NB4 (cell line): ENCODE results near the gene SLC24A5.

ENCODE experiments used
- DNase-seq: peaks from one replicate; pipeline ENCODE4 v3.0.0; 2010; ENCODE audit warnings: low read depth
- H3K4me3 ChIP-seq: one replicate; pipeline ENCODE4 v1.5.1; 2011; ENCODE audit warnings: mild to moderate bottlenecking, low read depth, low read length, moderate library complexity
- CTCF ChIP-seq: IDR thresholded peaks from one replicate; pipeline ENCODE4 v1.5.1; 2012; ENCODE audit warnings: low read depth, low read length
- MAX ChIP-seq: IDR thresholded peaks from 2 replicates; pipeline ENCODE4 v1.6.1; 2011; ENCODE audit warnings: low read depth, low read length
- MYC ChIP-seq: IDR thresholded peaks from 2 replicates; pipeline ENCODE4 v1.6.1; 2011; ENCODE audit warnings: low read depth, low read length
- POLR2A ChIP-seq: IDR thresholded peaks from 2 replicates; pipeline ENCODE4 v1.6.1; 2011; ENCODE audit warnings: mild to moderate bottlenecking; ENCODE audit not compliant: insufficient read length; ENCODE audit errors: extremely low read depth

The SLC24A5 gene

DNA sequence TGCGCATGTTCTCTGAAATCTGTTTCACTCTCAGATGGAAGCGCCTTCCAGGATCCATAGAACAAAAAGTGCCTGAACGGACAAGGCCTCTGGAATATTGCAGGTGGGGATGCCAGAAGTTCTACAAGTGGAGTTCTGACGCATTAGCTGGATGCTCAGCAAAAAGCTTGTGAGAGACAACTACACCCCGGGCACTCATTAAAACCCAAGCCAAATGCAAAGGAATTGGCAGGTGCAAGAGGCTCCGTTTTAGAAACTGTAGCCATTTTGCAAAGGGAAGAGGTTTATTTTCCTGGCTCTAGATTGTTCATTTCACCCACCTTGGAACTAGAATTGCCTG is 35.2 kb upstream of the SLC24A5 start:
- H3K4me3 ChIP-seq, result no peak overlapping the region
- TF ChIP-seq POLR2A, result no peak
- no peak for TF ChIP-seq CTCF
- DNase-seq, result no peak

- TF ChIP-seq MAX (no peak), POLR2A (no peak), MYC (no peak), CTCF (no peak)
These were observed 34.7 kb upstream of the SLC24A5 start for GRCh38 chr15:48086133-48086532.

GRCh38 chr15:48086576-48086975 is 34.2 kb upstream of the SLC24A5 start:
- H3K4me3 ChIP-seq, result no peak overlapping the region
- no peak for DNase-seq
- TF ChIP-seq MAX, result no peak
- TF ChIP-seq POLR2A, result no peak
- TF ChIP-seq CTCF, result no peak
- no peak for TF ChIP-seq MYC

More at GRCh38 chr15:48086133-48086532, 34.7 kb upstream of the SLC24A5 start:
- no peak for DNase-seq
- H3K4me3 ChIP-seq, result no peak overlapping the region

DNA sequence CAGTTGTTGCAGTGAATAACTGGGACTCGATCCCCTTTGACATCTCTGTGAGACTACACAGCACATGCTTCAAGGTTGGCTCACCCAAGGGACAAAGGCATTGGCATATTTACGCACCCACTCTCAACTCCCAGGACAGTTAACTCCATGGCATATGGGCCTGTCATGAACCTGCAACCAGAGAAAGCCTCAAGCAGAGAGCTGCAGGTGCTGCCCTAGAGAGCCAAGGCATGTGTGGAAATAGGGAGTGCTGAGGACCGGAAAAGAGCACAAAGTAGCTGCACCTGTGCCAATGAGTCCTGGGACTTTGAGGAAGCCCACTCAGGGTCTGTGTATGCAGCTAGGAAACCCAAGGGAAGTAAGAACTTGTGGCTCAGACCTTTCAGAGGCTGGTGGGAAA is 32.9 kb upstream of the SLC24A5 start:
- DNase-seq, result no peak
- no peak overlapping the region for H3K4me3 ChIP-seq
- TF ChIP-seq MAX (no peak), POLR2A (no peak), MYC (no peak), CTCF (no peak)

- TF ChIP-seq CTCF, result no peak
- no peak for TF ChIP-seq MYC
- TF ChIP-seq POLR2A, result no peak
- TF ChIP-seq MAX, result no peak
- DNase-seq, result no peak
- H3K4me3 ChIP-seq, result no peak overlapping the region
These were observed 31.1 kb upstream of the SLC24A5 start for GRCh38 chr15:48089702-48090101.

DNA sequence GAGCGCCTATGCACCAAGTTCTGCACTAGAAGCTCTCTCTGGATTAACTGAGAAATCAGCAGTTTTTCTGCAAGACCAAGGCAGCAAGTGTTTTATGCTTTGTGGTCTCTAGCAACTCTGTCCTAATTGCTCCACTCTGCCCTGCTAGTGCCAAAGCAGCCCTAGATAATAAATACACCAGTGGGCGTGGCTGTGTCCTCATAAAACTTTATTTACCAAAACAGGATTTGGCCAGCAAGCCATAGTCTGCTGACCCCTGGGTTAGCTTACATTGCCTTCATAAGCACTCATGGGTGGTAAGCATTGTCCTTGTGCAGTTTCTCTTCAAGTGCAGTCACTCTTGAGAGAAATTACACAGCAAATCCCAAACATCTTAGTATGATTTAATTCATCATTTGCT is 30.7 kb upstream of the SLC24A5 start:
- DNase-seq, result no peak
- H3K4me3 ChIP-seq, result no peak overlapping the region
- TF ChIP-seq MYC (no peak), POLR2A (no peak), MAX (no peak), CTCF (no peak)
